ENCODE data around the gene ZNF492.
"Not testable (repeated sequence)": the region's sequence is repeated elsewhere in the genome, so short reads cannot be mapped to it uniquely, and the experiment has no call there.

ZNF492 gene

DNA sequence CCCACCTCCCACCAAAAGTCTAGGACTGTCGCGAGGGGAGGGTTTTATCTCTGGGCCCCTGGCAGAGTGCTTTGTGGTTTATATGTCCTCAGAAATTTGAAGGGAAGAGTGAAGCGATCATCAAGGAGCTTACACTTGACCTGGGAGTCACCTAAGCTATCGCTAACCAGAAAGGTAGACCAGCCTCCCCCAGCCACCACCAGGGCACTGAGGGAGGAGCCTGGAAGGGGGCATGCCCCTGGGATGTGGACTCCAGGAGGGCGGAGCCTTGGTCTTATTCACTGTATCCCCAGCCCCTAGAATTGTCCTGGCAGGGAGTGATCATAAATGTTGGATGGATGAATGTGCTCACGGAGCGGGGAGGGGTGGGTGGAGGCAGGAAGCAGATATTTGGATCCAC lies 16.9 kb upstream of the ZNF492 start:
- DNase-seq (ENCODE audit: low read depth in 3 of 3), result not testable (repeated sequence)

DNA sequence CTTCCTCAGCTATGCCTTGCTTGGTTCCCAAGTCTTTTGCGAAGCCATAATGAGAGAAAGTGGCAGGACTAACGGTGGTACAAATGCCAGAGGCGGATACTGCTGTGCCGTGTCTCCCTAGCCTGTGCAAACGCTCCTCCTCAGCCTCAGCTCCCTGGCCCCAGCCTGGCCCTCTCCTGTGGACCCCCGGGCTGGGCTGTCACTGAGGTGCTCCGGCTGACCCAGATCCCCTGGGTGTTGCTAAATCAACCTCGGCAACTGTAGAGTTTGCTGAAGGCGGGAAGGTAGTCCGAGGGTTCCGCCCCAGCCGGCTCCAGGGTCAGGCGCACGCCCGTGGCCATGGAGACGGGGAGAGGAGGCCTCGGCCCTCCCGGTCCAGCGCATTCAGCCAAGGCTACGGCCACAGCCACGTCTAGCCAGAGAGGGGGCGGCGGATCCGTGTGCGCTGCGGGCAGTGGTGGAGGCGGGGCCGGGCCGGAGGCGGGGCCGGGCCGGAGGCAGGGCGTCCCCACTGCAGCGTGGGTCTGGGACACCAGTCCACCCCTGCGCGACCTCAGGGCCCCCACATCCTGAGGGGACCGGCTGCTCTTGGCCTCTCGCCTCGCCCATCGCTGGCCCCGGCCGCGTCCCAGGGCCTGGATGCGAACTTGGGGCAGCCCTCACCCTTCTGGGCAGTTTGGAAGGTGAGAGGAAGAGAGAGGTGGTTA lies 16.4 kb upstream of the ZNF492 start:
- DNase-seq (ENCODE audit: low read depth in 3 of 3), result no peak

DNA sequence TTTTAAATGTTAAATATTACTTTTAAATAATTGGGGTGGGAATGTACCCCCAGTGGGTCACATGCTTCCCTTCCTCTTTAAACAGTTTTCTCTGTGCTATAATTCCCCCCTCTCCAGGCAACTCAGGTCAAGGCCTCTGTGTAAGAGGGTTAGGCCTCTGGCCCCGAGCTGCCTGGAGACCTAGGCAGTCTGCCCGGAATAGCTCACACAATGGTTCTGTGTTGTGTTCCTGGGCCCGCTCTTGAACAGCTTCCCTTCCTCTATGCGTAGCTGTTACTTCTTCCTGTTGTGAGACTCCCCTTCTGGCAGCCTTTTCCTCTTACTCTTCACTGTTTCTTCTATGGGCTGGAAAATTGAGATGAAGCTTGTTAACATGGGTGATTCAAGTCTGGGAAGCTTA lies 14.8 kb upstream of the ZNF492 start:
- no peak for DNase-seq (ENCODE audit: low read depth in 3 of 3)

DNA sequence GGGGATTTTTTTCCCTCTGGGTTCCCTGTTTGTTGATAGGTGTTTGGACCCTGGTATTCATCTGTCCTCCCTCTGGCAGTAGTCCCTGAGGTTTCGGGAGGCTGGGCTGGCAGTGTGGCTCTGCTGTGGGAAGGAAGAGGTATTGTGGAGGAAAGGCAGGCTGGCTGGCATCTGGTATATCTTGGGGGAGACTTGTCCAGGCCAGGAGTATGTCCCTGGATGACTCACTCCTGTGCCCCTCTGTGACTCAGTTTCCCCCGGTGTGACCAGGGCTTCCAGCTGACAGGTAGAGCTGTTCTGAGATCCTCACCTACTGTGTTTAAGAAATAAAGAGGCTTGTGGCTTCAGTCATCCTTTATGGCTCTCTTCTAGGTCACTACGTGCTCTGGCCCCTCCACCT lies 14.2 kb upstream of the ZNF492 start:
- no peak for DNase-seq (ENCODE audit: low read depth in 3 of 3)

DNA sequence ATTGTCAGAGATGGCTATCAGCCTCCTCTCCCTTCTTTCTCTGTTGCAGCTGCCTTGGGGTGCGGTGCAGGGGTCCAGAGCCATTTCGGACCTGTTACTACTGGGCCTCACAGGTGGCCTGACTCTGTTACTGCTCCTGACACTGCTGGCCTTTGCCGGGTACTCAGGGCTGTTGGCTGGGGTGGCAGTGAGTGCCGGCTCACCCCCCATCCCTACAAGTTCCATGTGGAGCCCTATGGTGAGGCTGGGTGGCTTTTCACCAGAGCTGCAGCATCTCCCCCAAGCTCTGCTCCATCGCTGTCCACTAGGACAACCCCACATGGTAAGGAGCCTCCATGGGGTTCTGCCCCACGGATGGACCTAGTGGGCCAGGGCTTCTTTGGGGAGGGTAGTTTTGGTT lies 13.7 kb upstream of the ZNF492 start:
- no peak for DNase-seq (ENCODE audit: low read depth in 3 of 3)

DNA sequence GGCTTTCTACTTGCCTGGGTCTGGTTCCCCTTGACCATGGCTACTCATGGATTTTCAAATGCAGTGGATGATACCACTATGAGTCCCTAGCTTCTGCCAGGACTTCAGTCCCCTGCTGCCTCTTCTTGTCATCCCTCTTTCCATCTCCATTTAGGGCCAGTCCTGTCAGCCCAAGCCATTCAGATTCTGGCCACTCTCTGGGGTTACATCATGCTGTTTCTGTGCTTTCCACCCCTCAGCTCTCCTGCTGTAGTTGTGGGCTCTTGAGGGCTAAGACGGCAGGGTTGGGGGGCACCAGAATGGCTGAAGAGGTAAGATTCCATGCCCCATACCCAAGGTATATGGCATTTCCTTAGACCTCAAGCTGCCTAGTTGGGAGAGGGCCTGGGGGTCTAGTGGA lies 13.2 kb upstream of the ZNF492 start:
- no peak for DNase-seq (ENCODE audit: low read depth in 3 of 3)

GRCh38 chr19:22622020-22622419 lies 12.1 kb upstream of the ZNF492 start:
- DNase-seq (ENCODE audit: low read depth in 3 of 3), result no peak

GRCh38 chr19:22622901-22623840 lies 11.0 kb upstream of the ZNF492 start:
- no peak for DNase-seq (ENCODE audit: low read depth in 3 of 3)

- DNase-seq (ENCODE audit: low read depth in 3 of 3), result no peak
Observed at GRCh38 chr19:22623841-22624221, 10.3 kb upstream of the ZNF492 start.

GRCh38 chr19:22625266-22626035 lies 8.7 kb upstream of the ZNF492 start:
- no peak for DNase-seq (ENCODE audit: low read depth in 3 of 3)

GRCh38 chr19:22627526-22627925 lies 6.6 kb upstream of the ZNF492 start:
- no peak for DNase-seq (ENCODE audit: low read depth in 3 of 3)

DNA sequence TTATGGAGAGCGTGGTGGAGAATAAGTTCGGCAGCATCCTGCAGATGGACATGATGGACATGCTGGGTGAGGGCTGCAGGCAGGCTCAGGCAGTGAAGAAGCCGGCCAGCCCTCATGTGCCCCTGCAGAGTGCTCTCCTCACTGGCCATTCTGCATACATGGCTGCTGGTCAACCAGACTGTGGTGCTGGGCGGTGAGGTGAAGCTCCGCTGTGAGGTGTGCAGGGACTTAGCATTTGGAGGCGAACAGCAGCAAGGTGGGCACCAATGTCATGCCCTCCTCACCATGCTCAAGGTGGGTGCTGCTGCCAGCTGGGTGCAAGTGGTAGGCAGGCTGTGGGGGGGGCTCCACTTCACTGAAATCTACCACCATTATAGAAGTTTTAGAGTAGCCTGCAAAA lies 5.7 kb upstream of the ZNF492 start:
- DNase-seq (ENCODE audit: low read depth in 3 of 3), result no peak

DNA sequence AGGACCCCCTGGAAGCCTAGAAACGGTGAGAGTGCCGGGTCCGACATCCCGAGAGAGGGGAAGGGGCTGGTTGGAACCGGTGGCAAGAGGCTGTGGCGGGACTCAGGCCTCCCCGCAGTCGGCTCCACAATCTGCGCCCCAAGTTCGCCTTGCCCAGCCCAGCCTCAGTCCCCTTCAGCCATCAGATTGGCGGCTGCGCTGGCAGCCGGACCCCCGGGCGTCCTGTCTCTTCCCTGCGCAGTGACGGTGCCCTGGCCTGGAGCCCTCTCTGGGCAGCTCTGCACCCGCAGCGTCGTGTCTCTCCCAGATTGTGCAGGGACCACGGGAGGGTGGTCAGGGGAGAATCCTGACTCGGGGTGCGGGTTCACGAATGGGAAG lies 315 bp downstream of the ZNF492 start:
- DNase-seq (ENCODE audit: low read depth in 3 of 3), result no peak

GRCh38 chr19:22685493-22685892 lies 51.4 kb downstream of the ZNF492 start:
- DNase-seq (ENCODE audit: low read depth in 3 of 3), result not testable (repeated sequence)

GRCh38 chr19:22702661-22703060 lies 68.5 kb downstream of the ZNF492 start:
- not testable (repeated sequence) for DNase-seq (ENCODE audit: low read depth in 3 of 3)

- not testable (repeated sequence) for DNase-seq (ENCODE audit: low read depth in 3 of 3)
Observed at GRCh38 chr19:22703096-22703495, 69.0 kb downstream of the ZNF492 start.

DNA sequence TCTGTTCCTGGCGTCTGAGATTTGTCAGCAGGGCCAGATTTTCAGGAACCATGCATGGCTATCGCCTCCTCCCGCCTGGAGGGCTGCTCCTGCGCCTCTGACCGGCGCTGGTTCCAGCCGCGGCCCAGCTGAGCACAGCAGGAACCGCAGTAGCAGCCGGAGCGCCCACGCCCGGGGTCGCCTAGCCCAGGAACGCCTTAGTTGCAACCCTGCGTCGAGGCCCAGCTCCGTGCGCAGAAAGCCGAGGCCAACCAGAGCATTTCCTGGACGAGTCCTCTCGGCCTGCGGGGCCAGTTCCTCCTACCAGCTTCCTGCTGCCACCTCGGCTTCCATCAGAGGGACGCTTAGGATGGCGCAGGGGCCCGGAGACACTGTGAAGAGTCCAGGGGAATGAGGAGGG lies 74.9 kb downstream of the ZNF492 start:
- DNase-seq (ENCODE audit: low read depth in 3 of 3), result no peak
